Peyer's patch (tissue), 4 donors: ENCODE data around the gene COL13A1.

Experiments used
- CTCF ChIP-seq, 6 experiments: fragments of 450-650 bp in 4 of 6; fragments of 200-600 bp in 2 of 6; sonication (generic) in 1 of 6; IDR thresholded peaks; one replicate each; pipeline ENCODE4 v1.5.1; 2017 to 2019; ENCODE audit warnings: antibody characterized with exemption in 6 of 6, mild to moderate bottlenecking in 3 of 6, moderate library complexity in 1 of 6
- POLR2A ChIP-seq, 2 donors: fragments of 450-650 bp; IDR thresholded peaks; one replicate each; pipeline ENCODE4 v1.5.1; 2017; ENCODE audit warnings: antibody characterized with exemption in 2 of 2, mild to moderate bottlenecking in 2 of 2, moderate library complexity in 2 of 2

GRCh38 chr10:69968830-69969229, 167.1 kb downstream of the COL13A1 start:
- peak in 2 of 6 experiments; percentile 5 to 6 for TF ChIP-seq CTCF (IDR thresholded peaks at IDR 0.05)
- no peak for TF ChIP-seq POLR2A (IDR thresholded peaks at IDR 0.05)
